Femur (tissue), 1 donor: Measurements from ENCODE around the gene DGKH.

Experiments used
- DNase-seq: peaks from one replicate; pipeline ENCODE4 v3.0.0-alpha.2; 2017

Gene DGKH

GRCh38 chr13:42239161-42239560 lies 190.7 kb downstream of the DGKH start:
- no peak for DNase-seq

DNA sequence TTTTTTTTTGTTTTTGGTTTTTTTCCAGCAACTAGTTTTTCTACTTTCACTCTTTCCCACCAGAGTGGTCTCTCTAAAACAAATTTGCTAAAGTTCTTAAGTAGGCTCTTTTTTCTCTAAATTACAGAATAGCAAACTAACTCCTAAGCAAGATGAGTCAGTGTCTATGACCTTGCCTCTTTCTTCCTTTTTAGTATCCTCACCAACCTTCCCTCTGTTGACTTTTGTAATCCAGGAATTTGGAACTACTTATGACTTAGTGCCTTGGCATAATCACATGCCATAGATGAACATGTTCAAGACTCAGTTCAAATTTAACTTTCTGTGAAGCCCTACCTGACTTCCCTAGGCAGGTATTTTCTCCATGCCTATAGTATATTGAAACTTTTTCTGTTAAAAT lies 191.2 kb downstream of the DGKH start:
- no peak for DNase-seq

GRCh38 chr13:42246541-42246940 lies 198.1 kb downstream of the DGKH start:
- DNase-seq: no peak

DNA sequence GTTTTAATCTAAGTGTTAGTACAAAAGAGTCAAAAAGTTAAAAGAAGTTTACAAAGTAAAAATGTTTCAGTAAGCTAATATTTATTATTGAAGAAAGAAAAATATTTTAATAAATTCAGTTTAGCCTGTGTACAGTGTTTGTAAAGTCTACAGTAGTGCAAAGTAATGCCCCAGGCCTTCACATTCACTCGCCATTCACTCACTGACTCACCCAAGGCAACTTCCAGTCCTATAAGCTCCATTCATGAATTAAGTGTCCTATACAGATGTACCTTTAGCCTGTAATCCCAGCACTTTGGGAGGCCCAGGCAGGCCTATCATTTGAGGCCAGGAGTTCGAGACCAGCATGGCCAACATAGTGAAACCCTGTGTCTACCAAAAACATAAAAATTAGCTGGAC lies 199.4 kb downstream of the DGKH start:
- DNase-seq: no peak

- no peak for DNase-seq
Measured at GRCh38 chr13:42255886-42256285, 207.4 kb downstream of the DGKH start.

DNA sequence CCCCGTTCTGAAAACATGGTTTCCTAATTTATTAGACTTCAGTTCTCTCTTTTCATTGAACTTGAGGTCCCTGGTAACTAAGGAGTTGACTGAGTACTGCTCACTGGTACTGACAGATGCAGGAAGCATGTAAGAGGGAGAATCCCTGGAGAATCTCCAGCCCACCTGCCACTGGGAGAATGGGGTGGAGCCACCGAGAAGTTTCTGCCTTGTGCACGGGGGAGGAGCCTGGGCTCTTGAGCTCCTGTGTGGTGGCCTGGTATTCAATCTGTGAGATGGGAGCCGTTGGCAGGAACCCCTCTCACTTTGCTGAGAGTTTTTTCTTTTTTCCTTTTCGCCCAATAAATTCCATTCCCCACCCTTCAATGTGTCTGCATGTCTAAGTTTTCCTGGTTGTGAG lies 210.3 kb downstream of the DGKH start:
- no peak for DNase-seq

DNA sequence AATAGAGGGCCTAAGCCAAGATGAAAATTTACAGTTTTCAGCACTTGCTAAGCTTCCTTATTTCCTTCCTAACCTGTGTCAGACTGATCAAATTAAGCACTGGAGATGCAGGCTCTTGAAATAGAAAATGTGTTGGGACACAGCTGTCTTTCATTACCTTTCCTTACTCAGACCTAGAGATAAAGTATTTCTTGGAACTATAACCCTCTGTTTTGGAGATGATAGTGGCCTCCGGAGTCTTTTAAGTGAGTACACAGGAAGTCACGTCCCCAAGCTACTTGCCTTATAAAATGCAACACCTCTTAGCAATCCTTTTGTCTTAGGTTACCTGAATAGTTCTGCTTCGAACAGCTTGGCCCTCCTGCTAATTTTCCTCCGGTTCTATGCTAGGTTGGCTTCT lies 211.1 kb downstream of the DGKH start:
- no peak for DNase-seq

DNA sequence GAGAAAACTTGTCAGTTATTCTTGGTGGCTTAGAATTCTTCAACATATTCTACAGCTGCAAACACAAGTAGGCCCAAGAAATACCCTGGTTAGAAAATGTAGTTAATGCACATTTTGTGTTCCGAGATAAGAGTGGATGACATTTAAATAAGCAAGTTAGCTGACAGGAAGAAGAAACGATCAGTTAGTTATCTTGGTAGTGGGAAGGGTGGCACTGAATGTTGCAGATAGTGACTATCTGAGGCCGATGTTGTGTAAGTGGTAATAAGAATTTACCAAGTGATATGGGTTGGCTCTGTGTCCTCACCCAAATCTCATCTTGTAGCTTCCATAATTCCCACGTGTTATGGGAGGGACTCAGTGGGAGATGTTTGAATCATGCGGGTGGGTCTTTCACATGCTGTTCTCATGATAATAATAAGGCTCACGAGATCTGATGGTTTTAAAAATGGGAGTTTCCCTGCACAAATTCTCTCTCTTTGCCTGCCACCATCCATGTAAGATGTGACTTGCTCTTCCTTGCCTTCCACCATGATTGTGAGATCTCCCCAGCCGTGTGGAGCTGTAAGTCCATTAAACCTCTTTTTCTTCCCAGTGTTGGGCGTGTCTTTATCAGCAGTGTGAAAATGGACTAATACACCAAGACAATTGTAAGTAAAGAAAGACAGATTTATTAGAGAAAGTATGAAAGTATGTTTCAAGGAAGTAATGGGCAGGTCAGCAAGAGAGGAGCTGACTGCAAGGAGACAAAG lies 212.6 kb downstream of the DGKH start:
- DNase-seq: no peak

DNA sequence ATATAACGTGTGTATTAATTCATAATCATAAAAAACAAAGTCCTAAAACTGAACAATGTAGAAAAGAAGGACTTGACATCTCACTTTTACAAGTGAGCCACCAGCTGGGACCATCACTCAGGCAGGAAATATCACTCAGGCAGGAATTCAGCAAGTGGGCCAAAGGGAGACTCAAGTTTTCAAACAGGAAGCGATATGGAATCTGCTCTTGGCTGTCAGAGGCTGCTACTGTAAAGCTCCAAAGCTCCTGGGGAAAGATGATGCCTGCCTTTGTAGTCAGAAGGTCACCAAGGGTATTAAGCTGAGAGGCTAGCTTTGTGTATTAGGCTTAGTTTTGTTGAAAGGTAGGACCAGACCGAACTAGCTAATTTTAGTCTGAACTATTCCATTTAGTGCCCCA lies 218.0 kb downstream of the DGKH start:
- peak; percentile 46 for DNase-seq

DNA sequence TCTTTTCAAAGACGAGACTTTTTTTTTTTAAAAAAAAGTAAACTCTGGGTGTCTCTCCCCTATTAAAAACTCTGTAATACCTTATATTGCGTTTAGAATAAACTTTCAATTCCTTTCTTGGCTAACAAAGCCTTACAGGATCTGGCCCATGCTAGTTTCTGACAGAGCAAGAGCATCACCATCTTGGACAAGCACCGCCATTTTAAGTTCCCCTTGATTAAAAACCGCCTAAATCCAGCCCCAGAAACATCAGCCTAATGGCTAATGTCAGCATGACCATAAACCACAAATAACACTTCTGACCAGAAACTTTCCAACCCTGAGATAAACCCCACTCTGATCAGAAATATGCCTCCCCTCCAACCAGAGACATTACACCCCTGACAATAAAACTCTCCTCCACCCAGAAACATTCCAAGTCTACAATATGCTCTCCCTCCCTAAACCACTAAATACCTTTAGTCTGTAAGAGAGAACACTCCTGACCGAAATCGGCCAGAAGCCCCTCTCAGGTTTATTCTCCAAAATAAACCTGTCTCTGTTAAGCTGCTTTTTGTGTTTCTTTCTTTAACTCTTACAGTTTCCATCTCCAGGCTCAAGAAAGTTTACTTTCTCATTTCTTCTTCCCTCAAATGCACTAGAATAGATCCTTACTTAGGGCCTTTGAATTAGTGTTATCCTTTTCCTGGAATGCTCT lies 221.9 kb downstream of the DGKH start:
- no peak for DNase-seq

GRCh38 chr13:42270857-42271215 lies 222.4 kb downstream of the DGKH start:
- no peak for DNase-seq

DNA sequence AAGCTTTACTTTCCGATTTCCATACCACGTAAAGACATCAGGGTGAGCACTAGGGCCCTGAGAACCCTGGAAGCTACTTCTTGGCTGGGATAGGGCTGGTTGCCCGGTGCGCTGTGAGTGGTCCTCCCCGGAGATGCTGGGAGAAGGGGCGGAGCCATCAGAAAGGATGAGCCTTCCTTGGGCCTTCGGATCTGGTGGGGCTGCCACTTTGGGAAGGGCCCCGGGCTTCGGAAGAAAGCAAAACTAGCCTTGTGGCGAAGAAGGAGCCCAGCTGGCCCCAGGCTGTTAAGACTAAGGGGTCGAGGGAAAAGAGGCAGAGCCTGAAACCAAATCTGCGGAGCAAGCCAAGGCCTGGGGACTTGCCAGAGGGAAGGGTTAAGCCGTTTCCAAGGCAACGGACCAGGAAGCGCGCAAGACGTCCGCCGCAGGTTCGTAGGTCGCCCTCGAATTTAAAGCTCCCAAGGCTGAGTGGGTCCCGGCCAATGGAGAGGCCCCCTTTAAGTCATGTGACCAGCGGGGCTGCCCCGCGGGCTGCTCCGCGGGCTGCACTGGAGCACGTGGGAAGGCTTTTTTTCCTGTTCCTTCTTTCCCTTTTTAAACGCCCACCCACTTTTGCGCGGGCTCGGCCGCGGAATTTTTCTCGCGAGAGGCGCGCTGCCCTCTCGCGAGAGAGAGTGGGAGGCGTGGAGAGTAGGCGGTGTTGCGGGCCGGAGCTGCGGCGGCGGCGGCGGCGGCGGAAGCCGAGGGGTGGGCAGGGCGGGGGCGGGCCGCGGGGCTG lies 223.1 kb downstream of the DGKH start:
- DNase-seq: peak; percentile 97

DNA sequence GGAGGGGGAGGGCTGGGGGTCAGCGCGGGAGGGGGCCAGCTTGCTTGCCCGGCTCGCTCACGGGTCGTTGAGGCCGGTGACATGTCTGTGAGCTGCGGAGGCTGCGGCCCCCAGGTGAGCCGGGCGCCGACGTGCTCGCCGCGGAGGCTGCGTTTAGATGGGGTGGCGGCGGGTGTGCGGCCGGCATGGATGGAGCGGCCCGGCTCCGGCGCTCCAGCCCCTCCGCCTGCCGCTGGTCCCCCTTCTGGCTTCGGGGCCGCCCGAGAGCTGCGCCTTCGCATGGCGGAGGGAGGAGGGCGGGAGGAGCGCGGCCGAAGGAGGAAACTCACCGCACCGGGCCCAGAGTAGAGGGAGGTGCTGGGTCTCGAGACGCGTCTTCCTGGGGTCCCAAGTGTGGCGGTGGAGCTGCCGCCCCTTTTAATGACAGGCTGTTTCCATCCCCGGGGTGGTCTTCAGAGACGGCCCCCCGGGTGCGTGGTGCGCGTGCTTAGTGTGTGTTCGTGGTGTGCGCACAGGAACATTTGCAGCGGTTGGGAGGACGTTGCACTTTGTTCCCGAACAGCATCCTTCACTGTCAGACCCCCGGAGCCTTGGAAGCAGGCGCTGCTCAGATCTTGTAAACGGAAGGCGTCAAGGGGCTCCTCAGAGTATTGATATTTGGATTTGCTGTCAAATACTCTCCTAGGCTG lies 223.8 kb downstream of the DGKH start, which contains the start of gene AKAP11:
AKAP11 (plus strand) TSS at position 38 of the 689 bp plus-strand sequence. CDS start 14,197 bp downstream, outside the sequence.
- DNase-seq: peak; percentile 74

- DNase-seq: no peak
Measured at GRCh38 chr13:42272804-42273175, 224.3 kb downstream of the DGKH start.

DNA sequence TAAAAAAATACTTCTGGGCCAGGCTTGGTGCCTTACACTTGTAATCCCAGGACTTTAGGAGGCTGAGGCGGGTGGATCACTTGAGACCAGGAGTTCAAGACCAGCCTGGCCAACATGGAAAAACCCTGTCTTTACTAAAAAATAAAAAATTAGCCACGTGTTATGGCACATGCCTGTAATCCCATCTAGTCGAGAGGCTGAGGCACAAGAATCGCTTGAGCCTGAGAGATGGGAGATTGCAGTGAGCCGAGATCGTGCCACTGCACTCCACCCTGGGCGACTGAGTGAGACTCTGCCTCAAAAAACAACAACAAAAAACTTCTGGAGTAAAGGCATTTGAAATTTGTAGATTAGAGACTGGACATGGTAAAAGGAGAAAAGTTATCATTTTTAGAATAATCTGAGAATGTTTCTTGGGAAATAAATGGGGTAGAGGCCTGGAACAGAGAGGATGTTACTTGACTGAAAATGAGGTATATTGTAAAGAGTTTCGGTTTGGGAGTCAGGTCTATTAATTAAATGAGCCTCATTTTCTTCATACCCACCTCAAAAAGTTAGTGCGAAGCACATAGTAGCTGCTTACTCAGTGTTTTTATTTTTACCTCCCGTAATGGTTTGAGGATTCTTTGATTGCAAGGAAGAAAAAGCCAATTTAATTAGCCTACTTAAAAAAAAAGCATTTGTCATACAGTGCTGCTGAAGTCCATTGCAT lies 226.1 kb downstream of the DGKH start:
- DNase-seq: no peak

- DNase-seq: no peak
Measured at GRCh38 chr13:42275098-42275471, 226.6 kb downstream of the DGKH start.

GRCh38 chr13:42275506-42275905 lies 227.1 kb downstream of the DGKH start:
- DNase-seq: no peak

- DNase-seq: no peak
Measured at GRCh38 chr13:42276683-42277082, 228.2 kb downstream of the DGKH start.

GRCh38 chr13:42277618-42278276 lies 229.3 kb downstream of the DGKH start:
- no peak for DNase-seq

DNA sequence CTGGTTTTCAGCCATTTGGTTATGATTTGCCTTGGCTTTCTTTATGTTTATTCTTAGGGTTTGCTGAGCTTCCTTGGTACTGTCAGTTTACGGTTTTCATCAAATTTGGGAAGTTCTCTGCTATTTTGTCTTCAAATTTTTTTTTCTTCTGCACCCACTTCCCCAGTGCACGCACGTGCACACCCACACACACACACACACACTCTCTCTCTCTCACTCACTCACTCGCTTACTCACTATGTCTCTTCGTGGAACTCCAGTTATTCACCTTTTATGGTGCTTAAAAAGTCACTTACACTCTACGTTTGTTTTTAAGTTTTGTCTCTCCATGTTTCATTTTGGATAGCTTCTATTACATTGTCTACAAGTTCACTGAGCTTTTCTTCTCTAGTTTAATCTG lies 230.6 kb downstream of the DGKH start:
- no peak for DNase-seq

GRCh38 chr13:42279986-42280385 lies 231.5 kb downstream of the DGKH start:
- no peak for DNase-seq

DNA sequence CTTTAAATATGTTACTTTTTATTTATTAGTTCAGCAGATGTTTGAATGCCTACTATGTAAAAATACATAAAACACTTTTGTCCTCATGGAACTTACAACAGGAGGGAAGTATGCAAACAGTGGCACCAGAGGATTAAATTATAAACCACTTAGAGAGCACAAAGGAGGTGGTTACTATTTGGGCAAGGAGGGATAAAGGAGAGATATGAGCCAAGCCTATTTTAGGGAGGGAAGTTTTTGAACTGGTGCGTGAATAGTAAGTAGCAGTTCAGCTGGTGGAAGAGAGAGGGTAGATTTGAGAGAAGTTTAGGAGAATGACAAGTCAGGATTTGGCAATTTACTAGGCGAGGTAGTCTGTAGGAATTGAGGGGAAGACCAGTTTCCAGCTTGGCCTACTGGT lies 232.1 kb downstream of the DGKH start:
- no peak for DNase-seq
